Measurements from ENCODE around the gene ZDHHC14.

Gene ZDHHC14

DNA sequence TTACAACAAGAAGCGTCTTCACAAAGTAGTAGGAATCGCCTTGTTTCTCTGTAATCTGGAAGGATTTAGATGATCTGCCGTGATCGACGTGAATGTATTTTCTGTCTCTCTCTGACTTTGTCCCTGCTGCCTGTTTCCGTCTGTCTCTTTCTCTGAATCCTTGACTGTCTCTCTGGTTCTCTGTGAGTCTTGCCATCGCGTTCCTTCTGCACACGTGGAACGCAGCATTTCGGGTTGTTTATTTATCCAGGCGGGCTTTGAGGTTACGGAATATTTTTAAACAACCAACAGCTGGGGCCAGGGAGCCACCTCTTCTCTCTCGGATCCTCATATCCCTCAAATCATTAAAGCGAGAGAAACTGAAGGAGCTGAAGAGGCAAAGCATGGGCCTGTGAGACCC, 215.9 kb downstream of the ZDHHC14 start:
- TF ChIP-seq EZH2phosphoT487 (IDR thresholded peaks at IDR 0.05; ENCODE audit: borderline replicate concordance, low read length): no peak
- TF ChIP-seq, protein P1, sequence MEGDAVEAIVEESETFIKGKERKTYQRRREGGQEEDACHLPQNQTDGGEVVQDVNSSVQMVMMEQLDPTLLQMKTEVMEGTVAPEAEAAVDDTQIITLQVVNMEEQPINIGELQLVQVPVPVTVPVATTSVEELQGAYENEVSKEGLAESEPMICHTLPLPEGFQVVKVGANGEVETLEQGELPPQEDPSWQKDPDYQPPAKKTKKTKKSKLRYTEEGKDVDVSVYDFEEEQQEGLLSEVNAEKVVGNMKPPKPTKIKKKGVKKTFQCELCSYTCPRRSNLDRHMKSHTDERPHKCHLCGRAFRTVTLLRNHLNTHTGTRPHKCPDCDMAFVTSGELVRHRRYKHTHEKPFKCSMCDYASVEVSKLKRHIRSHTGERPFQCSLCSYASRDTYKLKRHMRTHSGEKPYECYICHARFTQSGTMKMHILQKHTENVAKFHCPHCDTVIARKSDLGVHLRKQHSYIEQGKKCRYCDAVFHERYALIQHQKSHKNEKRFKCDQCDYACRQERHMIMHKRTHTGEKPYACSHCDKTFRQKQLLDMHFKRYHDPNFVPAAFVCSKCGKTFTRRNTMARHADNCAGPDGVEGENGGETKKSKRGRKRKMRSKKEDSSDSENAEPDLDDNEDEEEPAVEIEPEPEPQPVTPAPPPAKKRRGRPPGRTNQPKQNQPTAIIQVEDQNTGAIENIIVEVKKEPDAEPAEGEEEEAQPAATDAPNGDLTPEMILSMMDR (IDR thresholded peaks at IDR 0.05; ENCODE audit: low read depth, low read length, poor library complexity, severe bottlenecking): no peak
- H3K79me2 ChIP-seq (ENCODE audit: control insufficient read depth, low read length): no peaks in the 10 kb centered on the region
- H3F3A ChIP-seq (ENCODE audit: control insufficient read depth, insufficient read depth): no peaks in the 10 kb centered on the region
- H3K27me3 ChIP-seq (ENCODE audit: control insufficient read depth, low read length): no peaks in the 10 kb centered on the region
- H3K9me3 ChIP-seq (ENCODE audit: control insufficient read depth, insufficient read depth, low read length): no peaks in the 10 kb centered on the region
- H3K27ac ChIP-seq (ENCODE audit: low read depth, low read length): no peak overlapping the region
- H3K4me2 ChIP-seq (ENCODE audit: low read length): no peak overlapping the region
- peaks cover 36% of the 10 kb centered on the region for H3K4me1 ChIP-seq (ENCODE audit: control insufficient read depth, low read length)
- H3K9me2 ChIP-seq (replicated peaks; ENCODE audit: control insufficient read depth, low read length): no peaks in the 10 kb centered on the region
- no peaks in the 10 kb centered on the region; the same call in 1 of the 2 replicates for H4K20me1 ChIP-seq (ENCODE audit: control insufficient read depth, insufficient read depth, low read depth, low read length)
- no peak overlapping the region for H3K4me3 ChIP-seq (ENCODE audit: low read length)
- no peaks in the 10 kb centered on the region for H3K36me3 ChIP-seq (ENCODE audit: control insufficient read depth, low read length)

DNA sequence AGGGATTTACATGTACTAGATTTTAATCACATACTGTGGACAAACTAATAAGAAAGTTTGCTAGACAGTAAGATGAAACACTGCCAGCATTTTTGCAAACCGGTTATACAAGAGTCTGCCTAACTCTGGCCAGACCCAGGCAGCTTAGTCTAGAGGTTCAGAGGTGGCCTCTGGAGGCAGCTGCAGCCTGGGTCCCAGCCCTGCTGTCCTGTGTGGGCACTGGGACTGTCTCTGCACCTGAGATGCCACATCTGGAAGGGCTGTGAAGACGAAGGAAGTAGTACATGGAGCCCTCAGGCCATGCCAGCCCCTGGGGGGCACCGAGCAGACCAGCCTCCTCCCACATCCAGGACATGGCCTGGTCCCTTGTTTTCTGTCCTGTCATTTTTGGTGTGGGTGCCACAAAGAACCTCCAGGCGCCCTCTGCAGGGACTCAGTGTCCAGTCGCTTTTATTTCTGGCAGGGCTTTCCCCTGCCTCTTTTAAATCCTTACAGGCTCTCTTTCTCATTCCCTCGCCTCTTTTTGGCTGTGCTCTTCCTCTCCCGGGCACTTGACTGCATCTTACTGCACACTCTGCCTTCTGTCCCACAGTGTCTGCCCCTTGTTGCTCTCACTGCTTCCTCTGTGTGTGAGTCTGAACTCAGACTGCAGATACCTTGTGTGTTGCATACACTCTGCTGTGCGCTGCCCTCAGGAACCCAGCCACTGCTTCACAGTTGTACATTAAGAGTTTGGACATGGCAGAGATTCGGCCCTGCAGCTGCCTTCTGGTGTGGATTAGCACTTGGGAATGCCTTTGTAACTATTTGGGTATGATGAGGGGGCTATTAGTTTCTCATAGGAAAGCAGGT, 216.7 kb downstream of the ZDHHC14 start:
- no peaks in the 10 kb centered on the region; the same call in 1 of the 2 replicates for H4K20me1 ChIP-seq (ENCODE audit: control insufficient read depth, insufficient read depth, low read depth, low read length)
- H3K79me2 ChIP-seq (ENCODE audit: control insufficient read depth, low read length): no peaks in the 10 kb centered on the region
- H3K4me2 ChIP-seq (ENCODE audit: low read length): peak overlapping the region; percentile 19
- no peaks in the 10 kb centered on the region for H3K9me3 ChIP-seq (ENCODE audit: control insufficient read depth, insufficient read depth, low read length)
- H3K27me3 ChIP-seq (ENCODE audit: control insufficient read depth, low read length): no peaks in the 10 kb centered on the region
- peaks cover 31% of the 10 kb centered on the region for H3K4me1 ChIP-seq (ENCODE audit: control insufficient read depth, low read length)
- no peak overlapping the region for H3K4me3 ChIP-seq (ENCODE audit: low read length)
- H3F3A ChIP-seq (ENCODE audit: control insufficient read depth, insufficient read depth): no peaks in the 10 kb centered on the region
- TF ChIP-seq, protein P1 (IDR thresholded peaks at IDR 0.05; ENCODE audit: low read depth, low read length, poor library complexity, severe bottlenecking): peak; percentile 63
- TF ChIP-seq EZH2phosphoT487 (IDR thresholded peaks at IDR 0.05; ENCODE audit: borderline replicate concordance, low read length): no peak
- H3K27ac ChIP-seq (ENCODE audit: low read depth, low read length): no peak overlapping the region
- no peaks in the 10 kb centered on the region for H3K36me3 ChIP-seq (ENCODE audit: control insufficient read depth, low read length)
- H3K9me2 ChIP-seq (replicated peaks; ENCODE audit: control insufficient read depth, low read length): no peaks in the 10 kb centered on the region

DNA sequence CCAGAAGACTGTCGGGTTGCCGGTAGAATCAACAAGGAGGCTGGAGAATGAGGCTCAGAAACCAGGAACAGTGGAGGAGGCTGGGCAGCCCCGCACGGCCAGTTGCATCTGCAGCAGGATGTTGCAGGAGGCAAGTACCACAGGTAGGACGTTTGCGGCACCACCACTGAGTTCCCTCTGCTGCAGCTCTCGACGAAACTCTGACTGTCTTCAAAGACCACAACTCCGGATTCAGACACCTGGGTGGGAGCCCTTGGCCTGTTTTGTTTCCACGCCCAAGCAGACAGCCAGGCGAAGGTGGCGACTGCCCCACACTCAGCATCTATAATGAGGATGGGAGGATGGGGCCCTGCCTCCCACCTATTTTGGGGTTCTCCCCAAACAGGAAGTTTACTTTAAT, 218.2 kb downstream of the ZDHHC14 start:
- Histone ChIP-seq H3K9me3 (ENCODE audit: control insufficient read depth, insufficient read depth, low read length) (no peaks in the 10 kb centered on the region), H3K36me3 (ENCODE audit: control insufficient read depth, low read length) (no peaks in the 10 kb centered on the region), H3K27ac (ENCODE audit: low read depth, low read length) (peak overlapping the region; percentile 24), H3K4me1 (ENCODE audit: control insufficient read depth, low read length) (peaks cover 31% of the 10 kb centered on the region), H3K4me3 (ENCODE audit: low read length) (0 out of 2 replicates have a peak overlapping the region, but pooled peaks have one; percentile 3), H3K79me2 (ENCODE audit: control insufficient read depth, low read length) (no peaks in the 10 kb centered on the region), H3K4me2 (ENCODE audit: low read length) (peak overlapping the region; percentile 33), H3K9me2 (replicated peaks; ENCODE audit: control insufficient read depth, low read length) (no peaks in the 10 kb centered on the region), H3K27me3 (ENCODE audit: control insufficient read depth, low read length) (no peaks in the 10 kb centered on the region), H4K20me1 (ENCODE audit: control insufficient read depth, insufficient read depth, low read depth, low read length) (no peaks in the 10 kb centered on the region; the same call in 1 of the 2 replicates), H3F3A (ENCODE audit: control insufficient read depth, insufficient read depth) (no peaks in the 10 kb centered on the region)
- TF ChIP-seq, protein P1 (IDR thresholded peaks at IDR 0.05; ENCODE audit: low read depth, low read length, poor library complexity, severe bottlenecking): no peak
- TF ChIP-seq EZH2phosphoT487 (IDR thresholded peaks at IDR 0.05; ENCODE audit: borderline replicate concordance, low read length): no peak
